Measurements from ENCODE around the gene CATSPERE.
"Not testable (repeated sequence)": the region's sequence is repeated elsewhere in the genome, so short reads cannot be mapped to it uniquely, and the experiment has no call there.

CATSPERE gene

DNA sequence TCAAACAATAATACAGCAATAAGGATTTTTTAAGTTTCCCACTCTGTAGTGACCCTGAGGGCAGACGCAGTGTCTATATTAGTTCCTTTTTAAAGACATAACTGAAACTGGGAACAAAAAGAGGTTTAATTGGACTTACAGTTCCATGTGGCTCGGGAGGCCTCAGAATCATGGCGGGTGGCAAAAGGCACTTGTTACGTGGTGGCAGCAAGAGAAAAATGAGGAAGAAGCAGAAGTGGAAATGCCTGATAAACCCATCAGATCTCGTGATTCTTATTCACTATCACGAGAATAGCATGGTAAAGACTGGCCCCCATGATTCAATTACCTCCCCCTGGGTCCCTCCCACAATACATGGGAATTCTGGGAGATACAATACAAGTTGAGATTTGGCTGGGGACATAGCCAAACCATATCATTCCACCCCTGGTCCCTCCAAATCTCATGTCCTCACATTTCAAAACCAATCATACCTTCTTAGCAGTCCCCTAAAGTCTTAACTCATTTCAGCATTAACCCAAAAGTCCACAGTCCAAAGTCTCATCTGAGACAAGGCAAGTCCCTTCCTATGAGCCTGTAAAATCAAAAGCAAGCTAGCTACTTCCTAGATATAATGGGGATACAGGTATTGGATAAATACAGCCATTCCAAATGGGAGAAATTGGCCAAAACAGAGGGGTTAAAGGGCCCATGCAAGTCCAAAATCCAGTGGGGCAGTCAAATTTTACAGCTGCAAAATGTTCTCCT, 205.8 kb downstream of the CATSPERE start:
- DNase-seq = not testable (repeated sequence)

DNA sequence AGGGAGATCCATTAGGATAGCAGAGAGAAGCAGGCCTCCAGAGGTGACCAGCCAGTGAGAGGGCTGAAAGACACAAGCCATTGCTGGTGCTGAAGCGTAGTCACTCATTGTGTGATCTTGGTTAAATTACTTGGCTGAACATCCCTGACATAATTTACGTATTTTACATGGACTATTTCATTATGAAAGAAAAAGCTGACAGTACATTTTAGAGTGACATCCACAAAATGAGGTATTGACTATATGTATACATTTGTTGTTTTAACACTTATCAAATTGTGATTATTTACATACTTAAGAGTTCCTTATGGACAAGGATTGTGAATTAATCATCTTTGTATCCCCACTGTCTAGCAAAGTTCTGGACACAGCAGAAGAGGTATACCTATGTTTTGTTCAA, 206.7 kb downstream of the CATSPERE start:
- DNase-seq = no peak

DNA sequence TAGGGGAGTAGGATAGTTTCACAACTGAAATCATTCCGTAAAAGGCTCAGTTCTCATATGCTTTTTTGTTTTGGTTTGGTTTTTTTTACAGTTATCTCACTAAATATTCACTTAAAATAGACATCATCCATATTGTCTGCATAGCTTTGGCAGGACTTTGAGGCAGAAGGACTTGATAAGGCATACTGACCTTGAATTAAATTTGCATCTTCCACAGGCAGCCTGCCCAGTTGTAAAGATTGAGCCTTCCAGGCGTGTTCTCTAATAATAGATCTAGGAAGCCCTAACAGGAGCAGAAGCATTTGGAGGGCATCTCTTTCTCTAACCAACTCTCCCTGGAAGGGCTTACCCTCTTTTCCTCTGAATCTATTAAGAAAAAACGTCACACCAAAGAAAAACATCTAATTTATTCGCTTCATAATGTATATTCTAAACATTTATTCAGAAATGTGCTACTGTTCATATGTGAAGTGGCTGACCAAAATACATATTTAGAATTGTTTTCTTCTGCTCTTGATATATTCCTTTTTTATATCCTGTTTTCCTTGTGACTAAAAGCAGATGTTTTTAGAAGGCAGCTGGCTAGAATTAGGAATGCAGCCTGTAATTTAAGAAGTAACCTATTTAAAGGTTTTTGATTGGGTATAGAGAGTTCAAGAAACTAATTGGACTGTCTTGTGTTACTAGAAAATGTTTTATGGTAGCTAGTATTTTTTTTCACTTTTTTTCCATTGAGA, 212.0 kb downstream of the CATSPERE start:
- DNase-seq = no peak

DNA sequence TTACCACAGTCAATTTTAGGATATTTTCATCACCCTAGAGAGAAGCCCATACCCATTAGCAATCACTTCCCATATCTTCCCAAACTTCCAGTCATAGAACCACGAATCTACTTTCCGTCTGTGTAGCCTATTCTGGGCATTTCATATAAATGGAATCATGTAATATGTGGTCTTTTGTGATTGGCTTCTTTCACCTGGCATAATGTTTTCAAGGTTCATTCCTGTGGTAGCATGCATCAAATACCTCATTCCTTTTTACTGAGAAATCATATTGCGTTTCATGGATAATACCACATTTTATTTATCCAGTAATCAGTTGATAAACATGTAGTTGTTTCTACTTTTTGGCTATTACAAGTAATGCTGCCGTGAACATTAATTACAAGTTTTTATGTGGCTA, 213.4 kb downstream of the CATSPERE start:
- no peak for DNase-seq

DNA sequence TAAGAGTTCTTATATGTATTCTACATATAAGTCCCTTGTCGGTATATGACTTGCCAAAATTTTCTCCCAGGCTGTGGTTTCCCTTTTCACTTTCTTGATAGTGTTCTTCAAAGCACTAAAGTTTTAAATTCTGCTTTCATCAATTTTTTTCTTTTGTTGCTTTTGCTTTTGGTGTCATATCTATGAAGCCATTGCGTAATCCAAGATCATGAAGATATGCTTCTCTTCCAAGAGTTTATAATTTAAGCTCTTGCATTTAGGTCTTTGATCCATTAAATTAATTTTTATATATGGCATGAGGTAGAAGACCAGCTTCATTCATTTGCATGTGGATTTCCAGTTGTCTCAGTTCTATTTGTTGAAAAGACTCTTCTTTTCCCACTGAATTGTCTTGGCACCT, 214.1 kb downstream of the CATSPERE start:
- no peak for DNase-seq

DNA sequence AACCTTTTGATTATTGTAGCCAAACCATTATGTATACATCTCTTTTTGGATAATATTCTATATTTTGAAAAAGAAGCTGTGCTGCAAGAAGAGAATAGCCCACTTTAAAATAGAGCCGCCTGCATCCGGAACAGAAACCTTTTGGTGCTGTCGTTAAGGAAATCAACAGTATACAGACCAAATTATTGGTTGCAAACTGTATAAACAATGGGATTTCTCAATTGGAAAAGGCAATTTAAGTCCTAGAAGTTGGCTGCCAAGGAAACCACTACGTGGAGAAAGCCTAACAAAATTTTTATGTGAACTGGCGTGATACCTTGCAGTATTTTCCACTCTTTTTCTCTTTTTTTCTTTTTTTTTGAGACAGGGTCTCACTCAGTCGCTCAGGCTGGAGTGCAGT, 217.6 kb downstream of the CATSPERE start:
- no peak for DNase-seq

DNA sequence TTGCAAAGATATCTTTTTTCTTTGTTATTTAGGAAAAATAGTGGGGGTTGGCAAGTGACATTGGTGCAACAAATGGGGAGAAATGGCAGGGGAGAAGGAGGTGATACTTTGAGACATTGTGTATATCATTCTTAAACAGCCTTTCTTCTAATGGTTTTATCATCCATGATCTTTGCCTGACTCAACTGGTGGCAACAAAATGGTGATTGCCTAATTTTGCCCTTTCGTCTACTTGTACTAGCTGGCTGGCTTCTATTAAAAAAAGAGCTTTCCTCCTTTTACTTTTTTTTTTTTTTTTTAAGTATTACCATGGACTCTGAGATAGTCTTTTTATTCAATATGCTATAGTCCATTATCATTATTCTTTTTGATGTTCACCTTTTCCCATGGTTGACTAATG, 219.6 kb downstream of the CATSPERE start:
- no peak for DNase-seq

DNA sequence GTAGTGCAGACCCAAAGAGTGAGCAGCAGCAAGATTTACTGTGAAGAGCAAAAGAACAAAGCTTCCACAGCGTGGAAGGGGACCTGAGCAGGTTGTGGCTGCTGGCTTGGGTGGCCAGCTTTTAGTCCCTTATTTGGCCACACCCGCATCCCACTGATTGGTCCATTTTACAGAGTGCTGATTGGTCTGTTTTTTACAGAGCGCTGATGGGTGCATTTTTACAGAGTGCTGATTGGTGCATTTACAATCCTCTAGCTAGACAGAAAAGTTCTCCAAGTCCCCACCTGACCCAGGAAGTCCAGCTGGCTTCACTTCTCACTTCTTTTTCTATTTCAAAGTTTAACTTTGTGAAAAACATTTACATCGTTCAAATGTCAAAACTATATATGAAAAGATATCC, 221.0 kb downstream of the CATSPERE start:
- DNase-seq = not testable (repeated sequence)
